NCI-H2196 treated with DMSO at 0.1 percent for 48 hours (cell line): ENCODE measurements around the gene QSOX1.
"Not testable (repeated sequence)": the region's sequence is repeated elsewhere in the genome, so short reads cannot be mapped to it uniquely, and the experiment has no call there.

ENCODE experiments used
- DNase-seq: peaks from one replicate; lab custom pipeline; 2025; ENCODE audit not compliant: unreplicated experiment; lab: John Stamatoyannopoulos, UW

Gene QSOX1

GRCh38 chr1:180154325-180155181 lies at the start of gene QSOX1:
TSS of gene QSOX1 (plus strand) at chr1:180154869. CDS start at chr1:180154908, 39 bp downstream.
- peak; percentile 80 for DNase-seq

- no peak for DNase-seq
These were observed 42.6 kb upstream of the QSOX1 start for GRCh38 chr1:180112091-180112490.

GRCh38 chr1:180112984-180113647 lies 41.6 kb upstream of the QSOX1 start:
- DNase-seq: no peak

GRCh38 chr1:180114396-180114945 lies 40.2 kb upstream of the QSOX1 start:
- no peak for DNase-seq

- no peak for DNase-seq
These were observed 37.5 kb upstream of the QSOX1 start for GRCh38 chr1:180116964-180117763.

GRCh38 chr1:180117764-180118116 lies 36.9 kb upstream of the QSOX1 start:
- no peak for DNase-seq

- DNase-seq: no peak
These were observed 34.8 kb upstream of the QSOX1 start for GRCh38 chr1:180119837-180120236.

- DNase-seq: no peak
These were observed 31.2 kb upstream of the QSOX1 start for GRCh38 chr1:180123463-180123936.

- no peak for DNase-seq
These were observed 24.0 kb upstream of the QSOX1 start for GRCh38 chr1:180130651-180131050.

GRCh38 chr1:180131510-180131909 lies 23.2 kb upstream of the QSOX1 start:
- no peak for DNase-seq

GRCh38 chr1:180133193-180133592 lies 21.5 kb upstream of the QSOX1 start:
- DNase-seq: no peak

- DNase-seq: not testable (repeated sequence)
These were observed 21.0 kb upstream of the QSOX1 start for GRCh38 chr1:180133688-180134087.

GRCh38 chr1:180135535-180135934 lies 19.1 kb upstream of the QSOX1 start:
- DNase-seq: no peak

- DNase-seq: no peak
These were observed 18.2 kb upstream of the QSOX1 start for GRCh38 chr1:180136331-180136967.

- no peak for DNase-seq
These were observed 17.7 kb upstream of the QSOX1 start for GRCh38 chr1:180136968-180137356.

GRCh38 chr1:180137776-180138175 lies 16.9 kb upstream of the QSOX1 start:
- no peak for DNase-seq

- DNase-seq: no peak
These were observed 13.2 kb upstream of the QSOX1 start for GRCh38 chr1:180141381-180141934.

- no peak for DNase-seq
These were observed 11.3 kb upstream of the QSOX1 start for GRCh38 chr1:180143359-180143758.

- DNase-seq: no peak
These were observed 9.9 kb upstream of the QSOX1 start for GRCh38 chr1:180144659-180145357.

- no peak for DNase-seq
These were observed 9.2 kb upstream of the QSOX1 start for GRCh38 chr1:180145446-180145845.
